ENCODE measurements around the gene SUGCT.

Gene SUGCT

GRCh38 chr7:40276061-40276460 lies 141.3 kb downstream of the SUGCT start:
- DNase-seq = no peak

DNA sequence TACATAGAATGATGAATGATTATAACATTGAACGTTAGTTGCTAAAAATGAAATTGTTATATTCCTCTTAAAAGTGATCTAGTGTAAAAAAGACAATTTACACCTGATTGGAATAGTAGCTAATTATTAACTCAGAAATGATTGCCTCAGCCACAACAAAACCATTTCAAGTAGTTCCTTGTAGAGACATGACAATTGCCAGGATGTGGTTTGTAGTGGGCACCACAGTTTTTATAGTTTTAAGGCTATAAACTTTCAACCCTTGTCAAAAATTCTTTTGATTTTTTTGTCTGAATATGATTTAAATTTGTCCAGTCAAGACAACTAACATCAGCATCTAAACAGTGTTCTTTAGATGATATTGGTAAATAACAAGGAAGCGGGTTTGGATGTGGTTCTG lies 145.2 kb downstream of the SUGCT start:
- DNase-seq = no peak

DNA sequence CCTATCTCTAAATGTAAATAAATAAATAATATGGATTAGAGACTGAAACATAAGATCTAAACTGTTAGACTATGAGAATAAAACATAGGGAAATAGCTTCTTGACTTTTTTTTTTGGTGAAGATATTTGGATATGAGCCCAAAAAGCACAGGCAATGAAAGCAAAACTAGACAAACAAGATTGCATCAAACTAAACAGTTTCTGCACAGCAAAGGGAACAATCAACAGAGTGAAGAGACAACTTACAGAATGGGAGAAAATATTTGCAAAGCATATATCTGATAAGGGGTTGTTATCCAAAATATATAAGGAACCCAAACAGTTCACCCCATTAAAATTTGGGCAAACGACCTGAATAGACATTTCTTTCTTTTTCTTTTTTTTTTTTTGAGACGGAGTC lies 148.1 kb downstream of the SUGCT start:
- no peak for DNase-seq

- DNase-seq = no peak
Measured at GRCh38 chr7:40283391-40283790, 148.6 kb downstream of the SUGCT start.

DNA sequence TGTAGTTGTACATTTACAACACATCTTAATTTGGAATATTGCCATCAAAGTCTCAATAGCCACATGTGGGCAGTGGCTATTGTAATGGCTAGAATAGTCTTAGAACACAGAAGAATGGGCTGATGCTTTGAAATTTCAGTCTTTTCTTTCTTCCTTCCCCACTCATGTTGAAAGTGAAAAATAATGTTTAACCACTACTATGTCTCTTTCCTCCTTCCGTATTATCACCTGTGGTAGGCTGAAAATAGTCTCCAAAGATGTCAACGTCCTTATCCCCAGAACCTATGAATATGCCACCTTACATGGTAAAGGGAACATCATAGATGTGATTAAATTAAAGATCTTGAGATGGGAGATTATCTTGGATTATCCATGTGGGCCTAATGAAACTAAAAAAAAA lies 154.0 kb downstream of the SUGCT start:
- DNase-seq = no peak

DNA sequence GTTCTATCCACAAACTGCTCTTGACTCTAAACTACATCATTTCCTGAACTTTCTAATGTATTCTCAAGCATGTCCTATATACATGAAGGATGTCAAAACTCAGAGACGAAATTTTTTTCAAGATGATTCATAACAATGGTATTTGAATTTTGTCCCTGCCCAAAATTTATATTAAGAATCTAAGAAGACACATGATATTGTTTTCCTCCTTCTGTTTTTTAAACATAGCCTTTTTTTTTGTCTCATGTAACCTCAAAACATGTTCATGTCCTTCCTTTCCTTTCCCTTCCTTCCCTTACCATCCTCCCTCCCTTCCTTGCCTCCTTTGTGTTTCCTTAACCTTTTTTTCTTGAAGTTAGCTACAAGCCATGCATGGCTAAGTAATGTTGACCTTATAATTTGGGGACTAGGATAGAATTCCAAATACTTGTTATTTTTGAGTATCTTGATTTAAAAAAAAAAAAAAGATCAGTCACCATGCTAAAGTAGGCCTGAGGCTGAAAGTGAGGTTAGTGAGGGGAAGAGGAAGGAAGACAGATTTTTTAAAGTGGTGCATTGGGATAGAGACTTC lies 163.0 kb downstream of the SUGCT start:
- no peak for DNase-seq

DNA sequence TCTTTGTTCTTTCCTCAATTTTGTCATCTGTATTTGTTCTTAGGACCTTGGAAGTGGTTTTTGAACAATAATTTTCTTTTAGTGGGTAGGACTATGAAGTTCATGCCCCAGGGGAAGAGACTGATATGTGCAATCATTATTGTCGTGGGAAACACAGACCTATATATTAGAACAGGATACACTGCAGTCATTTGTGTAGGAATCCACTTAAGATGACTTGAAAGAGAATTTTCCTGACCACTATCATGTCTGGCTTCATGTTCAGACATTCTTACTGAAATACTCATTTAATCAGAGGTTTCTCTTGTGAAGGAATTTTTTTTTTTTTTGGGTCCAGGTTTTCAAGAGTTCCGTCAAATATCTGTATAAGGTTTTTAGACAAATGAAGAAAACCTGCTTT lies 163.6 kb downstream of the SUGCT start:
- DNase-seq = no peak

DNA sequence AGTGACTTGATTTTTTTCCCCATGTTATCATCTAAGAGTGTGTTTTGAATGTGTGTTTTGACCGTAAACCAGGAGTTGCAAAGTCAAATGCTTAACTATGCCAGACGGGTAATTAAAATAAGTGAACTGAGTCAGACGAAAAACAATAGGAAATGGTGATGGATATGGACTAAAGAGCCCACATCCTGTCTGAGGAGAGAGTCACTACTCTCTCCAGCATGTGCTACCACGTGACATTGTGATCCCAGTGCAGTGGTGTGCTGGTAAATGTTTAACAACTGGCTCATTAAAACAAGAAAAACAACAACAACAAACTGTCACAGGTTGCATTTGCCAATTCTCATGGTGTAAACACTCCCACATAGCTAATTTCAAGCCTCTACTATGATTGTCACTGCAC lies 164.3 kb downstream of the SUGCT start:
- no peak for DNase-seq

GRCh38 chr7:40300146-40300670 lies 165.4 kb downstream of the SUGCT start:
- no peak for DNase-seq

GRCh38 chr7:40301486-40302068 lies 166.8 kb downstream of the SUGCT start:
- DNase-seq = no peak

GRCh38 chr7:40303996-40304395 lies 169.2 kb downstream of the SUGCT start:
- no peak for DNase-seq

GRCh38 chr7:40305229-40305628 lies 170.4 kb downstream of the SUGCT start:
- DNase-seq = no peak

- DNase-seq = no peak
Measured at GRCh38 chr7:40306025-40306424, 171.2 kb downstream of the SUGCT start.

- DNase-seq = no peak
Measured at GRCh38 chr7:40306596-40306995, 171.8 kb downstream of the SUGCT start.

DNA sequence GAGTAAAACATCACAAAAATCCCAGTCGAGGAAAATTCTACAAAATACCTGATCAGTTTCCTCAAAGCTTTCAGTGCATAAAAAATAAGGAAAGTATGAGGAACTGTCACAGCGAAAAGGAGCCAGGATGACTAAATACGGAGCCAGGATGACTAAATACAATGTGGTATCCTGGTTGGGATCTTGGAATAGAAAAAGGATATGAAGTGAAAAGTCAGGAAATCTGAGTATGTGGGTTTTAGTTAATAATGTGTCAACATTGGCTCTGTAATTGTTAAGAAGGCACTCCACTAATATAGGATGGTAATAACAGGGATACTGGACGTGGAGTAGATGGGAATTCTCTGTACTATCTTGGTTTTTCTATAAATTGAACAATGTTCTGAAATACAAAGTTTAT lies 175.5 kb downstream of the SUGCT start:
- no peak for DNase-seq

- no peak for DNase-seq
Measured at GRCh38 chr7:40311307-40311706, 176.5 kb downstream of the SUGCT start.

DNA sequence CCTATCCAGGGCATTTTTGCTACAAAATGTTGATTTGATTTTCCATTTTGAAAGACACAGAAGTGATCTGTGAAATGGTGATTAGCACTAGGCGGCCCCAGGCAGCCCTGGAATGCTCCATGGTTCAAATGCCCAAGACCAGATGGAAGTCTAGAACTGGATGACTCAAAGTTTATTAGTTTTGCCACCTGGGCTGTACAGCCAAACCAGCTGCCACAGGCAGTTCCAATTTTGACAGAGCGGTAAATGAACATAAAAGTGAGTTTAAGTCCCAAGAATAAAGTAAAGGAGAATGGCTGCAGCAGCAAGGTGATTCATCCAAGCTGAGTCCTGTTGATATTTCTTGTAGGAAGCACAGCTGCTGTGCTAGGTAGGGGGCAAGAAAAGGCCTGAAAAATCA lies 180.5 kb downstream of the SUGCT start:
- DNase-seq = no peak

DNA sequence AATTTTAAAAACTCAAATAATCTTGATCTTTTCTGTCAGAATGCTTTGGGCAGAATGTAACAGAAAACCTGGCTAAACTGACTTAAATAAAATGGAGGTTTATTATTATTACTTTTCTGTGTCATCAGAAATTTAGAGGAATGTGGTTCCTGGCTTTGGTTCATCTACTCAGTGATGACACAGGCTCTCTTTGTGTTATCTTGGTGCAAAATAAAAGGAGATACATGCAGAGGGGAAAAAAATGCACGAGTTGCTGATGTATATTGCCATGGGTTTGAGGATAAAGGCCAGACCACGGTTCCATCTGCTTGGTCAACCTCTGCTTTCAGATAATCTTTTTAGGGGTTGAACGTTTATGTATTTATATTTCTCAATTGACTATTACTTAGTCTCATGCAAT lies 181.4 kb downstream of the SUGCT start:
- DNase-seq = no peak

- no peak for DNase-seq
Measured at GRCh38 chr7:40324914-40325313, 190.1 kb downstream of the SUGCT start.

DNA sequence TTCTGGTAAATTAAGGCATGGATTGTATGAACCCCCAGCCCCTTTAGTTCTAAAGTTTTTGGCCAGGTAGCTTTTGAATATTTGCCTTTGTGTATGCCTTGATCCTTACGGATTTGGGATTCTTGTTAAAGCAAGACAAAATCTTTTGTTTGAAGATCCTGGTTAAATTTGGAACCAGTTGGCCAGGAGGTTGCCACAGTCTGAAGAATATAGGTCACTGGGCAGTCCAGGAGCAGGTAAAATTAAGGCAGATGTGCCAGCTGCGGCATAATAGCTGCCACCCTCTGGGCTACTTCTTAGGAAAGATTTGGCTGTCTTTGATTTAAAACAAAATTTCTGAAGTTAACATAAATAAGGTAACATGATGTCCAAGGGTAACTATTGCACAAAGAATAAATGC lies 192.3 kb downstream of the SUGCT start:
- no peak for DNase-seq

DNA sequence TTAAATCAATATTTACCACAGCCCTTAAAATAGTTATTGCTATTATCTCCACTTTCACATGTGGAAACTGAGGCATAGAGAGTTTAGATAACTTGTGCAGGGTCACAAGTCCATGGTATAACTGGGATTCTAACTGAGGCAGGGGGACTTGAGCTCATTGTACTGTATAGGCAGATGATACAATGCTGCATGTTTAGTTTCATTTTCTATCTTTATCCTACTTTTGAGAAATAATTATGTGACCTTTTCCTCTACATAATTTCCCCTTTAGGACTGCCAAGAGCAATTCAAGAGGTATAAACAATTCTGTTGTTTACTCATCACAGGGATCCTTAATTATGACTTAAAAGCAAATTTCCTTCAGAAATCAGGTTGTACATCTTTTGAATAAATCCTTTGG lies 193.1 kb downstream of the SUGCT start:
- no peak for DNase-seq

- no peak for DNase-seq
Measured at GRCh38 chr7:40329601-40330153, 194.9 kb downstream of the SUGCT start.

GRCh38 chr7:40330408-40330807 lies 195.6 kb downstream of the SUGCT start:
- no peak for DNase-seq

GRCh38 chr7:40331915-40332314 lies 197.1 kb downstream of the SUGCT start:
- no peak for DNase-seq

DNA sequence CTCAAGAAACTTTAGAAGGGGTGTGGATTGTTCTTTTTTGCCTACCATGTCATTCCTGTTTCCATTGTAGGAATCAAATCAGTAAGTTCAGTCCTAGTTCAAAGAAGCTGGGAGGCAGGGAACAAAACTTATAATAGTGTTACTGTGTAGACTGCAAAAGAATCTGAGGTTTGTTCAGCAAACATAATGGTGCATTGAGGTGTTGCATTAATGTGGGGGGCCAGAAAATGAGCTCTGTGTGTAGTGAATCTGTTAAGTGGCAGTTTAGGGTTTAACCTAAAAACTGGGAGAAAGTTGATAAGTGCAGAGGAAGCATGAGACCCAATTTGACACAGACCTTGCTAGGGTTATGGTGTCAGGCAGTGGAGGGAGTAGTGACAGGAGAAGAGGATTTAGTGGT lies 197.7 kb downstream of the SUGCT start:
- DNase-seq = no peak
